GM10248 (cell line): ENCODE results near the gene FAM13C.

Experiments used
- CTCF ChIA-PET: fragments of 300-600 bp; sonication (Branson Sonifier 250); formaldehyde crosslinking; extraction: SDS; loops from one replicate; lab custom pipeline; 2021; ENCODE audit warnings: antibody characterized with exemption; lab: Yijun Ruan, JAX
- POLR2A ChIA-PET: fragments of 350-650 bp; sonication (Branson Sonifier 250); formaldehyde crosslinking; extraction: SDS; loops from one replicate; lab custom pipeline; 2020; ENCODE audit warnings: antibody characterized with exemption; lab: Yijun Ruan, JAX
- DNase-seq: peaks from one replicate; pipeline ENCODE4 v3.0.0; 2012; ENCODE audit errors: extremely low spot score
- TF ChIP-seq, protein P1 (sequence below): IDR thresholded peaks from 2 replicates; pipeline ENCODE4 v1.5.1; 2012; ENCODE audit warnings: mild to moderate bottlenecking, low read depth; ENCODE audit errors: extremely low read depth, missing control alignments, control extremely low read depth

The FAM13C gene

DNA sequence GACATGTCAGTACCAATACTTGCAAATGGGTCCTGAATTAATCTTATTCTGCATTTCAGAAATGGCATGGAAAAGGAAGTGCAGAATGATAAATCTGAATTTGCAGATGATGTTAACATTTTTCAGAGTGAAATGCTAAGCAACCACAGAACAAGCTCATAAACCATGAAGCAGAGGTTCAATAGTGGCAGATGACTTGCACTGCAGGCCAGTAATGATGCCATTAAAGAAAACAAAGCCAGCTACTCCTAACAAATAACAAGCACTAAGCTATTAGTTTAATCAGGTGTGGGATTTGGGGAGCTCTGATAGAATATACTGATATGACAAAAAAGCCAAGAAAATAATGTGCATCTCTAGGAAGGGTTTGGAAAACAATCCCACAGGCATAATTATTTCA, 85.4 kb downstream of the FAM13C start:
- CTCF ChIA-PET = interaction anchor here (1.3 to 2.0 kb wide), 3 partner anchors 8 to 18 kb away, joined by 3 to 7 read pairs (median 5); no protein-coding TSS in a partner anchor
- TF ChIP-seq, protein P1, sequence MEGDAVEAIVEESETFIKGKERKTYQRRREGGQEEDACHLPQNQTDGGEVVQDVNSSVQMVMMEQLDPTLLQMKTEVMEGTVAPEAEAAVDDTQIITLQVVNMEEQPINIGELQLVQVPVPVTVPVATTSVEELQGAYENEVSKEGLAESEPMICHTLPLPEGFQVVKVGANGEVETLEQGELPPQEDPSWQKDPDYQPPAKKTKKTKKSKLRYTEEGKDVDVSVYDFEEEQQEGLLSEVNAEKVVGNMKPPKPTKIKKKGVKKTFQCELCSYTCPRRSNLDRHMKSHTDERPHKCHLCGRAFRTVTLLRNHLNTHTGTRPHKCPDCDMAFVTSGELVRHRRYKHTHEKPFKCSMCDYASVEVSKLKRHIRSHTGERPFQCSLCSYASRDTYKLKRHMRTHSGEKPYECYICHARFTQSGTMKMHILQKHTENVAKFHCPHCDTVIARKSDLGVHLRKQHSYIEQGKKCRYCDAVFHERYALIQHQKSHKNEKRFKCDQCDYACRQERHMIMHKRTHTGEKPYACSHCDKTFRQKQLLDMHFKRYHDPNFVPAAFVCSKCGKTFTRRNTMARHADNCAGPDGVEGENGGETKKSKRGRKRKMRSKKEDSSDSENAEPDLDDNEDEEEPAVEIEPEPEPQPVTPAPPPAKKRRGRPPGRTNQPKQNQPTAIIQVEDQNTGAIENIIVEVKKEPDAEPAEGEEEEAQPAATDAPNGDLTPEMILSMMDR = no peak
- POLR2A ChIA-PET = no interaction called here
- DNase-seq = no peak

DNA sequence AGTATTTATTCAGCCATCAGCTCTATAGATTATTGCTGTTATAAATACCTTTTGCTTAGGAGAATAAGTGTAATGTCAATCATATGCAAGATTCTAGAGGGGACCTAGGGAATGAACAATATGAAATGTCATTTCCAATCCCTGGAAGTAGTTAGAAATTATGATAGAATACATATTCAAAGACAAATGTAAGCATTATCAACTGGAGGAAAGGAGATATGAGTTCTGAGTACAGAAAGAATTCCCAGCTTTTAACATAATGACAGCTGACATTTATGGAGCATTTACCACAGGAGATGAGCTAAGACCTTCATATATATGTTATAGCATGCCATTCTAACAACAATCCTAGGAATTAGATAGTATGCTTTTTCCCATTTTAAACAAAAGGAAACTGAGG, 86.2 kb downstream of the FAM13C start:
- CTCF ChIA-PET = interaction anchor here (1.0 to 2.0 kb wide), 4 partner anchors 9 to 19 kb away, joined by 3 to 7 read pairs (median 4); no protein-coding TSS in a partner anchor
- TF ChIP-seq, protein P1 = no peak
- DNase-seq = no peak
- POLR2A ChIA-PET = no interaction called here

DNA sequence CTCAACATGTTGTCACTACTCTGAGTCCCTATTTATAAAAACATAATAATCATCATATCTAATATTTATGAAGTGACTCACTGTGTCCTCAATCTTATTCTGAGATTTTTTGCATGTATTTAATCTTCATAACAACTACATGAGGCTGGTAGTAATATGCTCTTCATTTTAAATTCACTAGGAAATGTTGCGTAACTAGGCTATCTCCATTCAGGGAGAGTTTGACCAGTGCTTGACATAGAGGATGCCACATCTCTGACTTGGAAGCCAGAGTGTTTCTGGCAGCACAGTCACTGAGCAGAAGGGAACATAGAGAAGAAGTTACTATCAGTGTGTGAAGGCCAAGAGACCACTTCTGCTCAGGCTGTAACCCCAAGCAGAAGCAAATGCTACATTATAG, 88.9 kb downstream of the FAM13C start:
- TF ChIP-seq, protein P1 = no peak
- DNase-seq = no peak
- CTCF ChIA-PET = no interaction called here
- POLR2A ChIA-PET = no interaction called here

DNA sequence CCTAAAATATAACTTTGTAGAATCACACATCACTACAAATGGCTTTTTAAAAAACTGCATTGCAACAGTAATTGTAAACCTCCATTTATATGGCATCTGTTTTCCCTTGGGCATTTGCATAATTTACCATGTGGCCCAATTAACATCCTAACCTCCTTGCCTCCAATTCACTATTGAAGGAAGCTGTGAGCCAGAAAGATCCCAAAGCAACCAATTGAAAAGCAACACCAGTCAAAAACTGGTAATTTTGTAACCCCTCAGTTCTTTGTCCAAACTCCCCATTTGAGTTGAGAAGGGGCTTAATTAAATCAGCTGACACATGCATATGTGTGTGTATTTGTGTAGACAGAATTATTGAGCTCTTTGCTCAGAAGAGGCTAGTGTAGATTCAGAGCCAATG, 90.3 kb downstream of the FAM13C start:
- TF ChIP-seq, protein P1 = no peak
- POLR2A ChIA-PET = no interaction called here
- CTCF ChIA-PET = interaction anchor here (0.9 kb wide), 1 partner anchor 319 kb away, joined by 3 read pairs; no protein-coding TSS in a partner anchor
- DNase-seq = no peak

DNA sequence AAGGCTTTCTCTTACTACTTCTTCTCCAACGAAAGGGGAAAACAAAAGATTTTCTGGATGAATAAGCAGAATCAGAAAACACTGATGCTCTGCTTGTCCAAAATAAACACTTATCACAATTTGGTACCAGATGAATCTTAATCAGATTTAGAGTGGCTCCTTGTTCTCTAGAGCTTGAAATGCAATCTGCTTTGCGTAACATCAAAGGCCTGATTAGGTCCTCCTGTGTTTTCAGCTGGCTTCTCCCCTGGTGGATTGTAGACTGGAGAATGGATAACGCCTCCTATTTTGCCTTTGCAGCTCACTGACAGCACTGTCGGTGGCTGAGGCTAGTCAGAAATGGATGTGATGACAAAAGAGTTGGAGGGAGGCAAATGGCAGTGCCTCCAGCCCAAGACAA, 91.2 kb downstream of the FAM13C start:
- CTCF ChIA-PET = interaction anchor here (0.7 kb wide), 1 partner anchor 13 kb away, joined by 3 read pairs; no protein-coding TSS in a partner anchor
- TF ChIP-seq, protein P1 = no peak
- POLR2A ChIA-PET = no interaction called here
- DNase-seq = no peak

DNA sequence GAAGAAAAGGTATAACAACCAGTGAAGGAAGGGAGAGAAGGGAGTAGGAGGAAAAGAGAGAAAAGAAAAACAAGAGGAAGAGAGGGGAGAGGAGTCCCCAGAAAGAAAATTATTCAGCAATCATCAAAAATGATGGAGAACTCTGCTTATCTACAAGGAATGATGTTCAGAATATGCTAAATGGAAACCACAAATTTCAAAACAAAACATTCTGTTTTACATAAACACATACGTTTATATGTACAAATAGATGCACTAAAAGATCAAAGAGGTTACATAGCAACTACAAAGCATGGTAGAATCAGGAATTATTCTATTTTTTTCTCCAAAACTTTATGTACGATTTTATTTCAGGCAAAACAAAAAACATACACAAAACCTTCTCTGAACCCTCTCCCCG, 91.9 kb downstream of the FAM13C start:
- no peak for DNase-seq
- POLR2A ChIA-PET = no interaction called here
- TF ChIP-seq, protein P1 = no peak
- CTCF ChIA-PET = interaction anchor here (0.7 kb wide), 1 partner anchor 13 kb away, joined by 3 read pairs; no protein-coding TSS in a partner anchor
